ENCODE measurements around the gene MTX1.

GRCh38 chr1:155181371-155182051 lies 27.0 kb upstream of the MTX1 start:
- TF ChIP-seq CTCF (IDR thresholded peaks at IDR 0.05 in 4 of 5, conservative IDR thresholded peaks at IDR 0.05 in 1 of 5) (no peak), POLR2A (IDR thresholded peaks at IDR 0.05) (no peak)

Data from gastrocnemius medialis (tissue), 4 donors.